Liver (tissue), 9 donors: Measurements from ENCODE around the gene TMEM45A. TPM values are rescaled to one million over a fixed set of nuclear protein-coding genes. Genes with fewer than 3 reads are reported as not detected.
A peak's percentile ranks its signal among the peaks of the same experiment; 100 is the strongest.

Experiments used
- DNase-seq: peaks from one replicate; pipeline ENCODE4 v3.0.0-alpha.2; 2017; ENCODE audit warnings: low spot score
- H3K27ac ChIP-seq, 2 donors: one replicate each; pipeline ENCODE4 v1.7.0; 2013; ENCODE audit warnings: inconsistent platforms in 2 of 2, low read length in 2 of 2, control low read depth in 1 of 2, low read depth in 1 of 2, mild to moderate bottlenecking in 1 of 2
- H3K27me3 ChIP-seq, 4 donors: one replicate each; pipeline versions ENCODE4 v1.6.1 to v1.7.0; 2013; ENCODE audit warnings: low read length in 3 of 4, inconsistent platforms in 1 of 4, mild to moderate bottlenecking in 1 of 4, moderate library complexity in 1 of 4; ENCODE audit not compliant: control insufficient read depth in 4 of 4, insufficient read depth in 4 of 4
- H3K36me3 ChIP-seq, 4 donors: one replicate each; pipeline versions ENCODE4 v1.6.1 to v1.7.0; 2013; ENCODE audit warnings: low read length in 3 of 4, mild to moderate bottlenecking in 3 of 4, low read depth in 1 of 4, moderate library complexity in 1 of 4; ENCODE audit not compliant: control insufficient read depth in 4 of 4, insufficient read depth in 3 of 4
- H3K4me1 ChIP-seq, 4 donors: one replicate each; pipeline versions ENCODE4 v1.6.1 to v1.7.0; 2013; ENCODE audit warnings: low read length in 3 of 4, mild to moderate bottlenecking in 3 of 4, moderate library complexity in 1 of 4; ENCODE audit not compliant: control insufficient read depth in 4 of 4, insufficient read depth in 4 of 4
- H3K4me3 ChIP-seq, 3 donors: one replicate each; pipeline versions ENCODE4 v1.6.1 to v1.7.0; 2013; ENCODE audit warnings: low read length in 3 of 3, control low read depth in 1 of 3, low read depth in 1 of 3, mild to moderate bottlenecking in 1 of 3
- H3K9ac ChIP-seq, 2 donors: one replicate each; pipeline ENCODE4 v1.7.0; 2013; ENCODE audit warnings: low read length in 2 of 2, mild to moderate bottlenecking in 2 of 2, moderate library complexity in 2 of 2, control low read depth in 1 of 2, low read depth in 1 of 2
- H3K9me3 ChIP-seq, 4 donors: one replicate each; pipeline versions ENCODE4 v1.6.1 to v1.7.0; 2013; ENCODE audit warnings: low read length in 3 of 4; ENCODE audit not compliant: control insufficient read depth in 4 of 4
- ATF3 ChIP-seq: IDR thresholded peaks from 2 replicates; pipeline ENCODE4 v1.6.1; 2016; ENCODE audit warnings: antibody characterized with exemption
- CTCF ChIP-seq: fragments of 150-350 bp; IDR thresholded peaks from 2 replicates; pipeline ENCODE4 v1.5.1; 2017; ENCODE audit warnings: improper control_type of control experiment, low read depth, low read length; ENCODE audit not compliant: missing input control
- EGR1 ChIP-seq, 2 donors: IDR thresholded peaks; 2 replicates each; pipeline ENCODE4 v1.6.1; 2016 to 2018; ENCODE audit warnings: antibody characterized with exemption in 2 of 2, low read depth in 2 of 2
- FOXA1 ChIP-seq: IDR thresholded peaks from 2 replicates; pipeline ENCODE4 v1.6.1; 2016; ENCODE audit warnings: antibody characterized with exemption
- FOXA2 ChIP-seq: IDR thresholded peaks from 2 replicates; pipeline ENCODE4 v1.6.1; 2016; ENCODE audit warnings: antibody characterized with exemption
- GABPA ChIP-seq, 2 donors: IDR thresholded peaks in 1 of 2; conservative IDR thresholded peaks in 1 of 2; 2 replicates each; pipeline ENCODE4 v1.6.1; 2016; ENCODE audit warnings: antibody characterized with exemption in 2 of 2, mild to moderate bottlenecking in 1 of 2, moderate library complexity in 1 of 2
- HNF4A ChIP-seq, 2 donors: conservative IDR thresholded peaks; 2 replicates each; pipeline ENCODE4 v1.6.1; 2016; ENCODE audit warnings: antibody characterized with exemption in 2 of 2, mild to moderate bottlenecking in 2 of 2
- HNF4G ChIP-seq: IDR thresholded peaks from 2 replicates; pipeline ENCODE4 v1.6.1; 2016; ENCODE audit warnings: antibody characterized with exemption
- JUND ChIP-seq, 2 donors: IDR thresholded peaks; 2 replicates each; pipeline ENCODE4 v1.6.1; 2016; ENCODE audit warnings: antibody characterized with exemption in 2 of 2
- MAX ChIP-seq: IDR thresholded peaks from 2 replicates; pipeline ENCODE4 v1.6.1; 2016; ENCODE audit warnings: antibody characterized with exemption
- NR2F2 ChIP-seq: IDR thresholded peaks from 2 replicates; pipeline ENCODE4 v1.6.1; 2016; ENCODE audit warnings: antibody characterized with exemption
- RAD21 ChIP-seq, 2 donors: IDR thresholded peaks; 2 replicates each; pipeline ENCODE4 v1.6.1; 2016; ENCODE audit warnings: antibody characterized with exemption in 2 of 2, mild to moderate bottlenecking in 2 of 2
- REST ChIP-seq: IDR thresholded peaks from 2 replicates; pipeline ENCODE4 v1.6.1; 2016; ENCODE audit warnings: antibody characterized with exemption, mild to moderate bottlenecking
- RXRA ChIP-seq, 2 donors: IDR thresholded peaks; 2 replicates each; pipeline ENCODE4 v1.6.1; 2017 to 2018; ENCODE audit warnings: antibody characterized with exemption in 2 of 2, mild to moderate bottlenecking in 1 of 2
- TAF1 ChIP-seq: conservative IDR thresholded peaks from 2 replicates; pipeline ENCODE4 v1.6.1; 2016; ENCODE audit warnings: antibody characterized with exemption, mild to moderate bottlenecking
- YY1 ChIP-seq: IDR thresholded peaks from 2 replicates; pipeline ENCODE4 v1.6.1; 2016; ENCODE audit warnings: antibody characterized with exemption, mild to moderate bottlenecking
- ZBTB33 ChIP-seq: IDR thresholded peaks from 2 replicates; pipeline ENCODE4 v1.6.1; 2016; ENCODE audit warnings: antibody characterized with exemption
- WGBS: extraction: QIAGEN DNeasy Blood & Tissue Kit; methylation state at CpG from one replicate; pipeline ENCODE4 v1.1.7; 2013; 5-methylcytosine and 5-hydroxymethylcytosine counted together
- polyA plus RNA-seq, 2 donors: library from polyadenylated mRNA; stranded (reverse) in 1 of 2; unstranded in 1 of 2; fragments of 200-250 nt in 1 of 2; fragments of >200 nt in 1 of 2; fragmentation: Nextera tagmentation in 1 of 2; extraction: Ambion mirVana in 1 of 2; gene quantifications; one replicate each; pipeline versions ENCODE4 v1.2.1 to v1.2.3, GENCODE V29; 2013 to 2015
- total RNA-seq, 2 donors: library from RNA; depleted of rRNA; stranded (reverse); fragments of >200 nt; gene quantifications; one replicate each; pipeline ENCODE4 v1.2.3, GENCODE V29; 2014
- donor health status: healthy.
- donor health status: healthy.
- donor health status: healthy.
- donor health status: healthy.
- donor health status: healthy.

The TMEM45A gene
- total and polyA plus RNA-seq, 4 donors = 7.1 to 65.8 (median 45.1) TPM

- 94% methylated on average over 6 of the region's 6 CpGs for WGBS
- no peak overlapping the region for H3K9ac ChIP-seq
- no peak for DNase-seq
- peaks cover 0 to 3% (median under 1%) of the 10 kb centered on the region in 4 donors for H3K36me3 ChIP-seq
- TF ChIP-seq JUND (IDR thresholded peaks at IDR 0.05) = no peak
- no peak for TF ChIP-seq FOXA1
- no peak for TF ChIP-seq REST
- no peak for TF ChIP-seq HNF4A (conservative IDR thresholded peaks at IDR 0.05)
- TF ChIP-seq CTCF = no peak
- TF ChIP-seq ATF3 = no peak
- no peak for TF ChIP-seq YY1
- no peak for TF ChIP-seq MAX
- peak overlapping the region; percentile 12 to 56 for H3K27ac ChIP-seq
- no peaks in the 10 kb centered on the region for H3K9me3 ChIP-seq
- no peak overlapping the region for H3K4me3 ChIP-seq
- H3K4me1 ChIP-seq = peaks cover 2 to 9% (median 5%) of the 10 kb centered on the region in 4 donors
- no peaks in the 10 kb centered on the region for H3K27me3 ChIP-seq
These were observed 83.3 kb downstream of the TMEM45A start for GRCh38 chr3:100575704-100576103.

- H3K4me3 ChIP-seq = no peak overlapping the region
- H3K27ac ChIP-seq = no peak overlapping the region
- no peaks in the 10 kb centered on the region for H3K9me3 ChIP-seq
- WGBS = 89% methylated on average over 1 of the region's 1 CpG
- H3K4me1 ChIP-seq = peaks cover 2 to 11% (median 5%) of the 10 kb centered on the region in 4 donors
- no peak for DNase-seq
- H3K9ac ChIP-seq = no peak overlapping the region
- H3K36me3 ChIP-seq = peaks cover 0 to 3% (median 0%) of the 10 kb centered on the region in 4 donors
- no peaks in the 10 kb centered on the region for H3K27me3 ChIP-seq
- TF ChIP-seq FOXA1 (no peak), MAX (no peak), FOXA2 (no peak), GABPA (IDR thresholded peaks at IDR 0.05 in 1 of 2, conservative IDR thresholded peaks at IDR 0.05 in 1 of 2) (no peak), TAF1 (no peak), ATF3 (no peak), EGR1 (IDR thresholded peaks at IDR 0.05; ENCODE audit: low read depth in 2 of 2) (no peak), YY1 (no peak), JUND (IDR thresholded peaks at IDR 0.05) (no peak), RAD21 (IDR thresholded peaks at IDR 0.05) (no peak), ZBTB33 (no peak), NR2F2 (no peak), HNF4A (conservative IDR thresholded peaks at IDR 0.05) (no peak), HNF4G (no peak), RXRA (IDR thresholded peaks at IDR 0.05) (no peak), CTCF (no peak)
These were observed 85.1 kb downstream of the TMEM45A start for GRCh38 chr3:100577382-100578008.
